Natural killer cell treated with Interleukin-12 subunit alpha and Interleukin-12 subunit beta and Interleukin-15 and Interleukin-18, amount 100 ng/mL, for 72 hours (primary cell): ENCODE data around the gene RIMS1. TPM values are rescaled to one million over a fixed set of nuclear protein-coding genes. Genes with fewer than 3 reads are reported as not detected.
"Not testable (repeated sequence)": the region's sequence is repeated elsewhere in the genome, so short reads cannot be mapped to it uniquely, and the experiment has no call there.

Experiments used
- ATAC-seq, 2 donors: fragments of 150-1000 bp; cut with Tn5 transposase in 1 of 2; sonication (Bioruptor Pico), chemical (Tn5 transposase) in 1 of 2; 2 replicates each; pipeline ENCODE4 v1.10.0; 2021
- DNase-seq: peaks from one replicate; pipeline ENCODE4 v3.0.0; 2022; ENCODE audit warnings: low spot score
- H3K27ac Mint-ChIP-seq, 2 donors: 1 replicate in 1 of 2; 2 replicates in 1 of 2; pipeline ENCODE4 v1.8.0; 2022; ENCODE audit warnings: mixed read lengths in 2 of 2, mild to moderate bottlenecking in 1 of 2, moderate library complexity in 1 of 2
- H3K27me3 Mint-ChIP-seq, 2 donors: 1 replicate in 1 of 2; 2 replicates in 1 of 2; pipeline ENCODE4 v1.8.0; 2022; ENCODE audit warnings: mixed read lengths in 2 of 2
- H3K36me3 Mint-ChIP-seq: one replicate; pipeline ENCODE4 v1.8.0; 2022; ENCODE audit warnings: mixed read lengths
- H3K4me1 Mint-ChIP-seq, 2 donors: 1 replicate in 1 of 2; 2 replicates in 1 of 2; pipeline ENCODE4 v1.8.0; 2022; ENCODE audit warnings: low read depth in 2 of 2, mixed read lengths in 2 of 2, mild to moderate bottlenecking in 1 of 2
- H3K4me3 Mint-ChIP-seq: one replicate; pipeline ENCODE4 v1.8.0; 2022; ENCODE audit warnings: mixed read lengths
- H3K9me3 Mint-ChIP-seq: 2 replicates; pipeline ENCODE4 v1.8.0; 2022; ENCODE audit warnings: mixed read lengths
- total RNA-seq, 2 donors: library from RNA; stranded (reverse); gene quantifications; one replicate each; pipeline ENCODE4 v1.2.3, GENCODE V29; 2022

RIMS1 gene
- total RNA-seq, 2 donors from 2014 or later, result not detected

GRCh38 chr6:71908162-71908765 lies 21.9 kb downstream of the RIMS1 start:
- Mint-ChIP-seq H3K4me3 (no peak overlapping the region), H3K27me3 (no peaks in the 10 kb centered on the region), H3K27ac (no peak overlapping the region), H3K4me1 (no peaks in the 10 kb centered on the region), H3K9me3 (peaks cover 9% of the 10 kb centered on the region), H3K36me3 (no peaks in the 10 kb centered on the region)
- no peak for ATAC-seq
- no peak for DNase-seq

GRCh38 chr6:71913444-71914234 lies 27.3 kb downstream of the RIMS1 start:
- Mint-ChIP-seq H3K27ac (no peak overlapping the region), H3K4me1 (no peaks in the 10 kb centered on the region), H3K36me3 (no peaks in the 10 kb centered on the region), H3K9me3 (peaks cover 3% of the 10 kb centered on the region), H3K27me3 (no peaks in the 10 kb centered on the region), H3K4me3 (no peak overlapping the region)
- DNase-seq, result no peak
- no peak for ATAC-seq

- DNase-seq, result no peak
- Mint-ChIP-seq H3K27me3 (no peaks in the 10 kb centered on the region), H3K36me3 (no peaks in the 10 kb centered on the region), H3K9me3 (peaks cover 4% of the 10 kb centered on the region), H3K4me1 (no peaks in the 10 kb centered on the region), H3K27ac (no peak overlapping the region), H3K4me3 (no peak overlapping the region)
- ATAC-seq, result no peak
Measured at GRCh38 chr6:71929047-71929446, 42.7 kb downstream of the RIMS1 start.

- Mint-ChIP-seq H3K4me1 (no peaks in the 10 kb centered on the region), H3K27me3 (no peaks in the 10 kb centered on the region), H3K27ac (no peak overlapping the region), H3K4me3 (no peak overlapping the region), H3K9me3 (peaks cover 7% of the 10 kb centered on the region), H3K36me3 (no peaks in the 10 kb centered on the region)
- ATAC-seq (no peak), DNase-seq (no peak)
Measured at GRCh38 chr6:71933881-71934280, 47.5 kb downstream of the RIMS1 start.

- Mint-ChIP-seq H3K36me3 (no peaks in the 10 kb centered on the region), H3K27ac (no peak overlapping the region), H3K4me3 (no peak overlapping the region), H3K9me3 (peaks cover 10% of the 10 kb centered on the region), H3K4me1 (no peaks in the 10 kb centered on the region), H3K27me3 (no peaks in the 10 kb centered on the region)
- no peak for ATAC-seq
- DNase-seq, result no peak
Measured at GRCh38 chr6:71965404-71965803, 79.1 kb downstream of the RIMS1 start.

GRCh38 chr6:71967436-71967835 lies 81.1 kb downstream of the RIMS1 start:
- ATAC-seq (no peak), DNase-seq (no peak)
- Mint-ChIP-seq H3K27ac (no peak overlapping the region), H3K4me1 (no peaks in the 10 kb centered on the region), H3K9me3 (peaks cover 12% of the 10 kb centered on the region), H3K36me3 (no peaks in the 10 kb centered on the region), H3K4me3 (no peak overlapping the region), H3K27me3 (no peaks in the 10 kb centered on the region)

GRCh38 chr6:71977884-71978283 lies 91.5 kb downstream of the RIMS1 start:
- H3K4me1 Mint-ChIP-seq, result no peaks in the 10 kb centered on the region
- no peak overlapping the region for H3K4me3 Mint-ChIP-seq
- no peak overlapping the region for H3K27ac Mint-ChIP-seq
- no peaks in the 10 kb centered on the region for H3K27me3 Mint-ChIP-seq
- H3K36me3 Mint-ChIP-seq, result no peaks in the 10 kb centered on the region
- peaks cover 20% of the 10 kb centered on the region for H3K9me3 Mint-ChIP-seq
- DNase-seq (no peak), ATAC-seq (no peak)

- Mint-ChIP-seq H3K4me1 (no peaks in the 10 kb centered on the region), H3K27me3 (no peaks in the 10 kb centered on the region), H3K9me3 (peaks cover 21% of the 10 kb centered on the region), H3K36me3 (no peaks in the 10 kb centered on the region), H3K27ac (no peak overlapping the region), H3K4me3 (no peak overlapping the region)
- no peak for DNase-seq
- ATAC-seq, result no peak
Measured at GRCh38 chr6:71979911-71980310, 93.6 kb downstream of the RIMS1 start.

- Mint-ChIP-seq H3K4me1 (no peaks in the 10 kb centered on the region), H3K27ac (no peak overlapping the region), H3K36me3 (no peaks in the 10 kb centered on the region), H3K9me3 (peaks cover 24% of the 10 kb centered on the region), H3K27me3 (no peaks in the 10 kb centered on the region), H3K4me3 (no peak overlapping the region)
- DNase-seq (no peak), ATAC-seq (no peak)
Measured at GRCh38 chr6:71982389-71982788, 96.0 kb downstream of the RIMS1 start.

- ATAC-seq, result no peak
- no peaks in the 10 kb centered on the region for H3K36me3 Mint-ChIP-seq
- H3K4me3 Mint-ChIP-seq, result no peak overlapping the region
- H3K27ac Mint-ChIP-seq, result no peak overlapping the region
- H3K4me1 Mint-ChIP-seq, result no peaks in the 10 kb centered on the region
- peaks cover 22% of the 10 kb centered on the region for H3K9me3 Mint-ChIP-seq
- no peak for DNase-seq
- H3K27me3 Mint-ChIP-seq, result no peaks in the 10 kb centered on the region
Measured at GRCh38 chr6:71983131-71983530, 96.8 kb downstream of the RIMS1 start.

- H3K36me3 Mint-ChIP-seq, result no peaks in the 10 kb centered on the region
- ATAC-seq, result no peak
- no peak overlapping the region for H3K4me3 Mint-ChIP-seq
- H3K9me3 Mint-ChIP-seq, result peaks cover 4% of the 10 kb centered on the region
- no peak for DNase-seq
- no peaks in the 10 kb centered on the region for H3K27me3 Mint-ChIP-seq
- no peak overlapping the region for H3K27ac Mint-ChIP-seq
- H3K4me1 Mint-ChIP-seq, result no peaks in the 10 kb centered on the region
Measured at GRCh38 chr6:71994705-71995271, 108.4 kb downstream of the RIMS1 start.

- no peaks in the 10 kb centered on the region for H3K27me3 Mint-ChIP-seq
- no peaks in the 10 kb centered on the region for H3K4me1 Mint-ChIP-seq
- peaks cover 7% of the 10 kb centered on the region for H3K9me3 Mint-ChIP-seq
- no peak overlapping the region for H3K4me3 Mint-ChIP-seq
- H3K36me3 Mint-ChIP-seq, result no peaks in the 10 kb centered on the region
- no peak overlapping the region for H3K27ac Mint-ChIP-seq
- ATAC-seq (no peak), DNase-seq (no peak)
Measured at GRCh38 chr6:71997341-71997740, 111.0 kb downstream of the RIMS1 start.

- Mint-ChIP-seq H3K4me3 (no peak overlapping the region), H3K4me1 (no peaks in the 10 kb centered on the region)
- no peak for ATAC-seq
Measured at GRCh38 chr6:72002415-72002814, 116.1 kb downstream of the RIMS1 start.

GRCh38 chr6:72006591-72006990 lies 120.2 kb downstream of the RIMS1 start:
- H3K27me3 Mint-ChIP-seq, H3K4me3 Mint-ChIP-seq, H3K36me3 Mint-ChIP-seq, ATAC-seq, H3K27ac Mint-ChIP-seq, H3K4me1 Mint-ChIP-seq, DNase-seq: not testable (repeated sequence)
- peaks cover 12% of the 10 kb centered on the region for H3K9me3 Mint-ChIP-seq

More at GRCh38 chr6:72002415-72002814, 116.1 kb downstream of the RIMS1 start:
- peaks cover 10% of the 10 kb centered on the region for H3K9me3 Mint-ChIP-seq
- no peaks in the 10 kb centered on the region for H3K36me3 Mint-ChIP-seq
- no peaks in the 10 kb centered on the region for H3K27me3 Mint-ChIP-seq
- no peak for DNase-seq
- no peak overlapping the region for H3K27ac Mint-ChIP-seq
